WTC11 (cell line): ENCODE data around the gene CRB1. TPM values are rescaled to one million over a fixed set of nuclear protein-coding genes. Genes with fewer than 3 reads are reported as not detected.

Source experiments
- ATAC-seq: fragments of 200-7000 bp; cut with Tn5 transposase; 2 replicates; pipeline ENCODE4 v1.10.0; 2021; ENCODE audit warnings: mild to moderate bottlenecking, moderate library complexity
- CTCF ChIA-PET: fragments of 300-600 bp; sonication (Branson Sonifier 250); formaldehyde crosslinking; loops from one replicate; lab custom pipeline; 2021; ENCODE audit warnings: antibody characterized with exemption; lab: Charles Lee
- POLR2A ChIA-PET: fragments of 350-600 bp; sonication (Branson Sonifier 250); formaldehyde crosslinking; loops from one replicate; lab custom pipeline; 2021; ENCODE audit warnings: antibody characterized with exemption; lab: Charles Lee
- DNase-seq: peaks from one replicate; pipeline ENCODE4 v3.0.0; 2021; ENCODE audit warnings: low spot score
- H3K27ac Mint-ChIP-seq: 2 replicates; pipeline ENCODE4 v1.8.0; 2021; ENCODE audit warnings: mixed read lengths
- H3K27me3 Mint-ChIP-seq: 2 replicates; pipeline ENCODE4 v1.8.0; 2021; ENCODE audit warnings: low read depth, mild to moderate bottlenecking, moderate library complexity, mixed read lengths
- H3K36me3 Mint-ChIP-seq: 2 replicates; pipeline ENCODE4 v1.8.0; 2021; ENCODE audit warnings: mixed read lengths
- H3K4me1 Mint-ChIP-seq: 2 replicates; pipeline ENCODE4 v1.8.0; 2022; ENCODE audit warnings: mixed read lengths
- H3K4me3 Mint-ChIP-seq: 2 replicates; pipeline ENCODE4 v1.8.0; 2021; ENCODE audit warnings: mild to moderate bottlenecking, moderate library complexity, mixed read lengths
- H3K9me3 Mint-ChIP-seq: 2 replicates; pipeline ENCODE4 v1.8.0; 2021; ENCODE audit warnings: mixed read lengths
- ATF1 ChIP-seq: sonication (generic); formaldehyde crosslinking; IDR thresholded peaks from 2 replicates; pipeline ENCODE4 v1.8.1; 2023; ENCODE audit warnings: mild to moderate bottlenecking, moderate library complexity, missing genetic modification reagents
- ETV6 ChIP-seq: sonication (generic); formaldehyde crosslinking; IDR thresholded peaks from 2 replicates; pipeline ENCODE4 v1.8.1; 2022; ENCODE audit warnings: mild to moderate bottlenecking, missing genetic modification reagents
- FOXJ3 ChIP-seq: sonication (generic); formaldehyde crosslinking; IDR thresholded peaks from 2 replicates; pipeline ENCODE4 v1.9.0; 2021; ENCODE audit warnings: missing genetic modification reagents, mild to moderate bottlenecking, borderline replicate concordance
- GRHL2 ChIP-seq: fragments of 250-450 bp; sonication (Bioruptor Pico); IDR thresholded peaks from 2 replicates; pipeline ENCODE4 v1.8.0; 2022; ENCODE audit warnings: mild to moderate bottlenecking, moderate library complexity; ENCODE audit not compliant: insufficient replicate concordance, severe bottlenecking
- GTF2I ChIP-seq: fragments of 250-450 bp; sonication (Bioruptor Pico); conservative IDR thresholded peaks from 2 replicates; pipeline ENCODE4 v1.4.0; 2021; ENCODE audit warnings: mild to moderate bottlenecking
- HMGA2 ChIP-seq: fragments of 250-450 bp; sonication (Bioruptor Pico); IDR thresholded peaks from 2 replicates; pipeline ENCODE4 v1.4.0; 2021; ENCODE audit warnings: mild to moderate bottlenecking, moderate library complexity
- KAT7 ChIP-seq: sonication (generic); formaldehyde crosslinking; IDR thresholded peaks from 2 replicates; pipeline ENCODE4 v1.8.1; 2023; ENCODE audit warnings: missing genetic modification reagents, mild to moderate bottlenecking, borderline replicate concordance
- NFYB ChIP-seq: sonication (generic); formaldehyde crosslinking; conservative IDR thresholded peaks from 2 replicates; pipeline ENCODE4 v1.8.0; 2022; ENCODE audit warnings: low read depth, missing genetic modification reagents
- PRRX2 ChIP-seq: fragments of 250-450 bp; sonication (Bioruptor Pico); IDR thresholded peaks from 2 replicates; pipeline ENCODE4 v1.8.0; 2021; ENCODE audit warnings: mild to moderate bottlenecking
- SMAD4 ChIP-seq: sonication (generic); formaldehyde crosslinking; IDR thresholded peaks from 2 replicates; pipeline ENCODE4 v1.8.0; 2022; ENCODE audit warnings: mild to moderate bottlenecking, missing genetic modification reagents
- SOX15 ChIP-seq: fragments of 250-450 bp; sonication (Bioruptor Pico); IDR thresholded peaks from 2 replicates; pipeline ENCODE4 v1.9.0; 2021; ENCODE audit warnings: mild to moderate bottlenecking
- ZNF138 ChIP-seq: sonication (generic); formaldehyde crosslinking; conservative IDR thresholded peaks from 2 replicates; pipeline ENCODE4 v1.8.1; 2022; ENCODE audit warnings: mild to moderate bottlenecking, moderate library complexity, missing genetic modification reagents
- ZNF396 ChIP-seq: fragments of 250-450 bp; sonication (Bioruptor Pico); IDR thresholded peaks from 2 replicates; pipeline ENCODE4 v1.8.0; 2021; ENCODE audit warnings: mild to moderate bottlenecking, moderate library complexity, borderline replicate concordance
- ZNF423 ChIP-seq: fragments of 250-450 bp; sonication (Bioruptor Pico); IDR thresholded peaks from 2 replicates; pipeline ENCODE4 v2.1.2; 2022; ENCODE audit warnings: mild to moderate bottlenecking, moderate library complexity
- ZNF425 ChIP-seq: fragments of 250-450 bp; sonication (Bioruptor Pico); conservative IDR thresholded peaks from 2 replicates; pipeline ENCODE4 v1.9.0; 2021; ENCODE audit warnings: mild to moderate bottlenecking
- ZNF532 ChIP-seq: fragments of 250-450 bp; sonication (Bioruptor Pico); IDR thresholded peaks from 2 replicates; pipeline ENCODE4 v1.9.0; 2021; ENCODE audit warnings: mild to moderate bottlenecking, borderline replicate concordance
- ZNF671 ChIP-seq: fragments of 250-450 bp; sonication (Bioruptor Pico); IDR thresholded peaks from 2 replicates; pipeline ENCODE4 v1.8.0; 2021; ENCODE audit warnings: mild to moderate bottlenecking
- total RNA-seq: library from RNA; stranded (reverse); gene quantifications from 3 replicates; pipeline ENCODE4 v1.2.3, GENCODE V29; 2021
- TF ChIP-seq, protein P1 (sequence below): sonication (generic); formaldehyde crosslinking; IDR thresholded peaks from 2 replicates; pipeline ENCODE4 v1.8.1; 2023; ENCODE audit warnings: mild to moderate bottlenecking, missing genetic modification reagents, moderate library complexity
- TF ChIP-seq, protein P2 (sequence below): sonication (generic); formaldehyde crosslinking; IDR thresholded peaks from 2 replicates; pipeline ENCODE4 v1.8.0; 2023; ENCODE audit warnings: mild to moderate bottlenecking, missing genetic modification reagents
- TF ChIP-seq, protein P3 (sequence below): sonication (generic); formaldehyde crosslinking; IDR thresholded peaks from 2 replicates; pipeline ENCODE4 v1.8.0; 2023; ENCODE audit warnings: missing genetic modification reagents
- TF ChIP-seq, protein P4 (sequence below): fragments of 250-450 bp; sonication (Bioruptor Pico); IDR thresholded peaks from 2 replicates; pipeline ENCODE4 v1.9.0; 2021; ENCODE audit warnings: mild to moderate bottlenecking
- TF ChIP-seq, protein P5 (sequence below): sonication (generic); formaldehyde crosslinking; IDR thresholded peaks from 2 replicates; pipeline ENCODE4 v1.8.1; 2023; ENCODE audit warnings: mild to moderate bottlenecking, missing genetic modification reagents

The CRB1 gene
- total RNA-seq, 1 experiment from 2014 or later: 0.11 TPM

- no peak overlapping the region for H3K27ac Mint-ChIP-seq
Observed at GRCh38 chr1:197249324-197249723, 18.7 kb upstream of the CRB1 start.

GRCh38 chr1:197250616-197251015, 17.4 kb upstream of the CRB1 start:
- H3K36me3 Mint-ChIP-seq: no peaks in the 10 kb centered on the region
- TF ChIP-seq, protein P1, sequence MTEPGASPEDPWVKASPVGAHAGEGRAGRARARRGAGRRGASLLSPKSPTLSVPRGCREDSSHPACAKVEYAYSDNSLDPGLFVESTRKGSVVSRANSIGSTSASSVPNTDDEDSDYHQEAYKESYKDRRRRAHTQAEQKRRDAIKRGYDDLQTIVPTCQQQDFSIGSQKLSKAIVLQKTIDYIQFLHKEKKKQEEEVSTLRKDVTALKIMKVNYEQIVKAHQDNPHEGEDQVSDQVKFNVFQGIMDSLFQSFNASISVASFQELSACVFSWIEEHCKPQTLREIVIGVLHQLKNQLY: no peak
- no peak for TF ChIP-seq KAT7 (CRISPR knock-in tag)
- TF ChIP-seq ZNF423 (CRISPR knock-in tag): no peak
- TF ChIP-seq, protein P2, sequence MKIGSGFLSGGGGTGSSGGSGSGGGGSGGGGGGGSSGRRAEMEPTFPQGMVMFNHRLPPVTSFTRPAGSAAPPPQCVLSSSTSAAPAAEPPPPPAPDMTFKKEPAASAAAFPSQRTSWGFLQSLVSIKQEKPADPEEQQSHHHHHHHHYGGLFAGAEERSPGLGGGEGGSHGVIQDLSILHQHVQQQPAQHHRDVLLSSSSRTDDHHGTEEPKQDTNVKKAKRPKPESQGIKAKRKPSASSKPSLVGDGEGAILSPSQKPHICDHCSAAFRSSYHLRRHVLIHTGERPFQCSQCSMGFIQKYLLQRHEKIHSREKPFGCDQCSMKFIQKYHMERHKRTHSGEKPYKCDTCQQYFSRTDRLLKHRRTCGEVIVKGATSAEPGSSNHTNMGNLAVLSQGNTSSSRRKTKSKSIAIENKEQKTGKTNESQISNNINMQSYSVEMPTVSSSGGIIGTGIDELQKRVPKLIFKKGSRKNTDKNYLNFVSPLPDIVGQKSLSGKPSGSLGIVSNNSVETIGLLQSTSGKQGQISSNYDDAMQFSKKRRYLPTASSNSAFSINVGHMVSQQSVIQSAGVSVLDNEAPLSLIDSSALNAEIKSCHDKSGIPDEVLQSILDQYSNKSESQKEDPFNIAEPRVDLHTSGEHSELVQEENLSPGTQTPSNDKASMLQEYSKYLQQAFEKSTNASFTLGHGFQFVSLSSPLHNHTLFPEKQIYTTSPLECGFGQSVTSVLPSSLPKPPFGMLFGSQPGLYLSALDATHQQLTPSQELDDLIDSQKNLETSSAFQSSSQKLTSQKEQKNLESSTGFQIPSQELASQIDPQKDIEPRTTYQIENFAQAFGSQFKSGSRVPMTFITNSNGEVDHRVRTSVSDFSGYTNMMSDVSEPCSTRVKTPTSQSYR (CRISPR knock-in tag): no peak
- no peak for TF ChIP-seq ETV6 (CRISPR knock-in tag)
- TF ChIP-seq ZNF396 (CRISPR knock-in tag): no peak
- no peak for TF ChIP-seq HMGA2 (CRISPR knock-in tag)
- no peak for TF ChIP-seq ZNF532 (CRISPR knock-in tag)
- TF ChIP-seq GRHL2: no peak
- no peak for TF ChIP-seq ZNF671 (CRISPR knock-in tag)
- TF ChIP-seq, protein P3, sequence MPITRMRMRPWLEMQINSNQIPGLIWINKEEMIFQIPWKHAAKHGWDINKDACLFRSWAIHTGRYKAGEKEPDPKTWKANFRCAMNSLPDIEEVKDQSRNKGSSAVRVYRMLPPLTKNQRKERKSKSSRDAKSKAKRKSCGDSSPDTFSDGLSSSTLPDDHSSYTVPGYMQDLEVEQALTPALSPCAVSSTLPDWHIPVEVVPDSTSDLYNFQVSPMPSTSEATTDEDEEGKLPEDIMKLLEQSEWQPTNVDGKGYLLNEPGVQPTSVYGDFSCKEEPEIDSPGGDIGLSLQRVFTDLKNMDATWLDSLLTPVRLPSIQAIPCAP: no peak
- TF ChIP-seq ZNF138: no peak
- TF ChIP-seq, protein P4, sequence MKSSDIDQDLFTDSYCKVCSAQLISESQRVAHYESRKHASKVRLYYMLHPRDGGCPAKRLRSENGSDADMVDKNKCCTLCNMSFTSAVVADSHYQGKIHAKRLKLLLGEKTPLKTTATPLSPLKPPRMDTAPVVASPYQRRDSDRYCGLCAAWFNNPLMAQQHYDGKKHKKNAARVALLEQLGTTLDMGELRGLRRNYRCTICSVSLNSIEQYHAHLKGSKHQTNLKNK (CRISPR knock-in tag): no peak
- TF ChIP-seq SOX15: no peak

More at GRCh38 chr1:197249324-197249723, 18.7 kb upstream of the CRB1 start:
- DNase-seq (no peak), ATAC-seq (no peak)
- TF ChIP-seq, protein P5, sequence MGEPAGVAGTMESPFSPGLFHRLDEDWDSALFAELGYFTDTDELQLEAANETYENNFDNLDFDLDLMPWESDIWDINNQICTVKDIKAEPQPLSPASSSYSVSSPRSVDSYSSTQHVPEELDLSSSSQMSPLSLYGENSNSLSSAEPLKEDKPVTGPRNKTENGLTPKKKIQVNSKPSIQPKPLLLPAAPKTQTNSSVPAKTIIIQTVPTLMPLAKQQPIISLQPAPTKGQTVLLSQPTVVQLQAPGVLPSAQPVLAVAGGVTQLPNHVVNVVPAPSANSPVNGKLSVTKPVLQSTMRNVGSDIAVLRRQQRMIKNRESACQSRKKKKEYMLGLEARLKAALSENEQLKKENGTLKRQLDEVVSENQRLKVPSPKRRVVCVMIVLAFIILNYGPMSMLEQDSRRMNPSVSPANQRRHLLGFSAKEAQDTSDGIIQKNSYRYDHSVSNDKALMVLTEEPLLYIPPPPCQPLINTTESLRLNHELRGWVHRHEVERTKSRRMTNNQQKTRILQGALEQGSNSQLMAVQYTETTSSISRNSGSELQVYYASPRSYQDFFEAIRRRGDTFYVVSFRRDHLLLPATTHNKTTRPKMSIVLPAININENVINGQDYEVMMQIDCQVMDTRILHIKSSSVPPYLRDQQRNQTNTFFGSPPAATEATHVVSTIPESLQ (CRISPR knock-in tag): no peak
- TF ChIP-seq FOXJ3 (CRISPR knock-in tag): no peak
- no peak for TF ChIP-seq PRRX2 (CRISPR knock-in tag)
- TF ChIP-seq NFYB (CRISPR knock-in tag): no peak
- TF ChIP-seq GTF2I (CRISPR knock-in tag): no peak
- no peak for TF ChIP-seq ATF1 (CRISPR knock-in tag)
- no peak for TF ChIP-seq ZNF425 (CRISPR knock-in tag)
- no peak for TF ChIP-seq SMAD4
- Mint-ChIP-seq H3K27me3 (no peaks in the 10 kb centered on the region), H3K9me3 (no peaks in the 10 kb centered on the region), H3K4me3 (no peak overlapping the region), H3K36me3 (no peaks in the 10 kb centered on the region), H3K4me1 (peaks cover 7% of the 10 kb centered on the region)
- ChIA-PET CTCF (interaction anchor here (0.8 kb wide), 1 partner anchor 69 kb away, joined by 3 read pairs; no protein-coding TSS in a partner anchor), POLR2A (no interaction called here)

More at GRCh38 chr1:197250616-197251015, 17.4 kb upstream of the CRB1 start:
- ATAC-seq (no peak; the same call in 1 of the 2 replicates), DNase-seq (no peak)
- no peak overlapping the region for H3K4me3 Mint-ChIP-seq
- no peaks in the 10 kb centered on the region for H3K27me3 Mint-ChIP-seq
- no peaks in the 10 kb centered on the region for H3K9me3 Mint-ChIP-seq
- CTCF ChIA-PET: no interaction called here
- H3K4me1 Mint-ChIP-seq: peaks cover 7% of the 10 kb centered on the region
- H3K27ac Mint-ChIP-seq: no peak overlapping the region
- POLR2A ChIA-PET: no interaction called here
